T-helper 1 cell treated with Interleukin-12 subunit alpha and Interleukin-12 subunit beta and Interleukin-4 antibody, amounts not matched to agents 30 μg/mL and 1 μg/mL, for 36 hours (primary cell): ENCODE data around the gene ARHGAP8.

Source experiments
- H3K27ac Mint-ChIP-seq: one replicate; pipeline ENCODE4 v1.8.0; 2021; ENCODE audit warnings: mild to moderate bottlenecking, mixed read lengths
- H3K27me3 Mint-ChIP-seq: one replicate; pipeline ENCODE4 v1.8.0; 2021; ENCODE audit warnings: low read depth, mixed read lengths
- H3K36me3 Mint-ChIP-seq: one replicate; pipeline ENCODE4 v1.8.0; 2021; ENCODE audit warnings: low read depth, mixed read lengths
- H3K4me1 Mint-ChIP-seq: one replicate; pipeline ENCODE4 v1.8.0; 2021; ENCODE audit warnings: low read depth, mixed read lengths
- H3K4me3 Mint-ChIP-seq: one replicate; pipeline ENCODE4 v1.8.0; 2021; ENCODE audit warnings: mild to moderate bottlenecking, moderate library complexity, mixed read lengths
- H3K9me3 Mint-ChIP-seq: one replicate; pipeline ENCODE4 v1.8.0; 2021; ENCODE audit warnings: mixed read lengths

The ARHGAP8 gene

GRCh38 chr22:44760476-44760875 is 8.1 kb downstream of the ARHGAP8 start:
- no peak overlapping the region for H3K4me3 Mint-ChIP-seq
- peaks cover 12% of the 10 kb centered on the region for H3K27me3 Mint-ChIP-seq
- no peaks in the 10 kb centered on the region for H3K4me1 Mint-ChIP-seq
- H3K27ac Mint-ChIP-seq, result no peak overlapping the region
- H3K9me3 Mint-ChIP-seq, result no peaks in the 10 kb centered on the region
- no peaks in the 10 kb centered on the region for H3K36me3 Mint-ChIP-seq

DNA sequence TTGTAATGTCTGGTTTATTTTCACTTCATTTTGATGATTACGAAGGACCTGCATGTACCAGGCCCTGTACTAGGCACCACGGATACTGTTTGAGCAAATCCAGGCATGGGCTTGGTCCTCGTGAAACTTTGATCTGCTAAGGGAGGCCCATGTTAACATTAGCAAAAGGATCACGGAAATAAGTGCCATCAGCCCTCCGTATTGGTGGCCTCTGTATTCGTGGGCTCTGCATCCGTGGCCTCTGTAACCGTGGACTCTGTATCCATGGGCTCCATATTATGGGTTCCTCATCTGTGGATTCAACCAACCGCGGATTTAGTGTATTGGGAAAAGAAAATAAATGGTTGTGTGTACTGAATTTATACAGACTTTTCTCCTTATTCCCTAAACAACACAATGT is 8.7 kb downstream of the ARHGAP8 start:
- Mint-ChIP-seq H3K27ac (no peak overlapping the region), H3K4me3 (no peak overlapping the region), H3K4me1 (no peaks in the 10 kb centered on the region), H3K9me3 (no peaks in the 10 kb centered on the region), H3K36me3 (no peaks in the 10 kb centered on the region), H3K27me3 (peaks cover 6% of the 10 kb centered on the region)

GRCh38 chr22:44764373-44764772 is 12.0 kb downstream of the ARHGAP8 start:
- H3K4me1 Mint-ChIP-seq, result no peaks in the 10 kb centered on the region
- no peaks in the 10 kb centered on the region for H3K27me3 Mint-ChIP-seq
- H3K27ac Mint-ChIP-seq, result no peak overlapping the region
- no peak overlapping the region for H3K4me3 Mint-ChIP-seq
- H3K9me3 Mint-ChIP-seq, result no peaks in the 10 kb centered on the region
- H3K36me3 Mint-ChIP-seq, result no peaks in the 10 kb centered on the region

DNA sequence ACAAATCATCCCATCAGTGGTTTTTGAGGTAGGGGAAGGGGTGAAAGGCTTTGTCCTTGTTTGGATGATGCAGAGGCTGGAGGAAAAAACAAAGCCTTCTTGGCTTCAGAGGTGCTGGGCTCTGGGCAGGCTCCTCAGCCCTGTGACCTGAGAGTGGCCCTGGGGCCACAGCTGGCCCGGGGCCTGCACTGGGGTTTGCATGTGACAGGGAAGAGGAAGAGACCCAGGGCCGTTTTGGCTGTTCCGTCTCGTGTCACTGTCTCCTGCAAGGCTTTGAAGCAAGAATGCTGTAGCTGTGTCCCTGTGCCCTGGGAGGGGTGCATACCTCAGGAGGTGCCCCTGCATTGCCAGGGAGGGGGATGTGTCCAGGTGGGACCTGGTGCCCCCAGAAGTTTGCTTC is 12.6 kb downstream of the ARHGAP8 start:
- no peaks in the 10 kb centered on the region for H3K27me3 Mint-ChIP-seq
- H3K4me1 Mint-ChIP-seq, result no peaks in the 10 kb centered on the region
- no peak overlapping the region for H3K27ac Mint-ChIP-seq
- H3K4me3 Mint-ChIP-seq, result no peak overlapping the region
- no peaks in the 10 kb centered on the region for H3K9me3 Mint-ChIP-seq
- H3K36me3 Mint-ChIP-seq, result no peaks in the 10 kb centered on the region

DNA sequence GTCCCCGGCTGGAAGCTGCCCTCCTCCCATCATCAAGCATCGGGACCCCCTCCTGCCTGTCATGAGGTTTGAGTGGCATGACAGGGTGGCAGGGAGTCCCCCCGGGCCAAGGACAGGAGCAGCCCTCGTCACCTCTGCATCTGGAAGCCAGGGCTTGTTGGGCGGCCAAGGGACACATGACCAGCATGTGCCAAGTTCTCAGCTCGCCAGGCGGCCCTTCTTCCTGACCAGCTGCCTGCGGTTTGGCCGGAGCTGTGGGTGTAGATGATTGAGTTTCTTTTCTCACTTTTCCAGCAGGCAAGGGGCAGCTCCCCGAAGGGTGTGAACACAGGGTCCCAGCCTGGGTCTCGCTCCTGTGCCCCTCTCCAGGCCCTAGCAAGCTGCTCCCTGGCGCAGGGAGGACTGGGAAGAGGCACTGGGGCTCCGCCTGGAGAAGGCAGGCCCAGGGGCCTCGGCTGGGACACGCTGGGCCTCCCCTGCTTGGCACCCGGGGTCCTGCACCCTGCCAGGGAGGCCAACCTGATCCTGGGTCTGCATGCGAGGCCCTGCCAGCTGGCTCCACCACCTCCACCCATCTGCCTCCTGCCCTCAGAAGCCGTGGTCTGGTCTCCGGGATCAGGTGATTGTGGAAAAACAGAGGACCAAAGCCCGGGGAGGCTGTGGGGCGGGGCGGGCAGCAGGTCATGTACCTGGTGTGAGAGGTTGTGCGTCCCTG is 13.4 kb downstream of the ARHGAP8 start:
- no peak overlapping the region for H3K4me3 Mint-ChIP-seq
- H3K9me3 Mint-ChIP-seq, result no peaks in the 10 kb centered on the region
- no peaks in the 10 kb centered on the region for H3K4me1 Mint-ChIP-seq

DNA sequence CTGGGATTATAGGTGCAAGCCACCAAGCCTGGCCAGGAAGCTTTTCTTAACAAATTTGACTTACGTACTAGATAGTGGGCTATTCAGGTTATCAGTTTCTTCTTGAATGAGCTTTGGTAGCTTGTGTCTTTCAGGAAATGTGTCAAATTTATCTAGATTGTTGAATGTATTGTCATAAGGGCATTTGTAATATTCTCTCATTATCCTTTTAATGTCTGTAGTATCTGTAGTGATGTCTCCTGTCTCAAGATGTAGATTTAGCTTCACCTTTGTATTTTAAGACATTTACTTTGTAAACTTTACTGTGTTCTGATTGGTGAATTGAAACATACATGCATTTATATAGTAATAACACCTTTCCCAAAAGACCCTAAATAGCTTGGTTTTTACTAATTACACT is 20.7 kb downstream of the ARHGAP8 start:
- Mint-ChIP-seq H3K27me3 (no peaks in the 10 kb centered on the region), H3K4me1 (no peaks in the 10 kb centered on the region), H3K9me3 (peaks cover 14% of the 10 kb centered on the region), H3K4me3 (no peak overlapping the region), H3K36me3 (peaks cover 2% of the 10 kb centered on the region), H3K27ac (no peak overlapping the region)

More for the DNA sequence above, 13.4 kb downstream of the ARHGAP8 start:
- Mint-ChIP-seq H3K36me3 (no peaks in the 10 kb centered on the region), H3K27ac (no peak overlapping the region), H3K27me3 (no peaks in the 10 kb centered on the region)

GRCh38 chr22:44775862-44776261 is 23.5 kb downstream of the ARHGAP8 start:
- Mint-ChIP-seq H3K27me3 (no peaks in the 10 kb centered on the region), H3K4me1 (no peaks in the 10 kb centered on the region), H3K36me3 (peaks cover 2% of the 10 kb centered on the region), H3K9me3 (peaks cover 14% of the 10 kb centered on the region), H3K4me3 (no peak overlapping the region), H3K27ac (no peak overlapping the region)

- Mint-ChIP-seq H3K9me3 (peaks cover 13% of the 10 kb centered on the region), H3K36me3 (peaks cover 2% of the 10 kb centered on the region), H3K27ac (no peak overlapping the region), H3K27me3 (no peaks in the 10 kb centered on the region), H3K4me3 (no peak overlapping the region), H3K4me1 (no peaks in the 10 kb centered on the region)
Observed at GRCh38 chr22:44776605-44777363, 24.4 kb downstream of the ARHGAP8 start.

DNA sequence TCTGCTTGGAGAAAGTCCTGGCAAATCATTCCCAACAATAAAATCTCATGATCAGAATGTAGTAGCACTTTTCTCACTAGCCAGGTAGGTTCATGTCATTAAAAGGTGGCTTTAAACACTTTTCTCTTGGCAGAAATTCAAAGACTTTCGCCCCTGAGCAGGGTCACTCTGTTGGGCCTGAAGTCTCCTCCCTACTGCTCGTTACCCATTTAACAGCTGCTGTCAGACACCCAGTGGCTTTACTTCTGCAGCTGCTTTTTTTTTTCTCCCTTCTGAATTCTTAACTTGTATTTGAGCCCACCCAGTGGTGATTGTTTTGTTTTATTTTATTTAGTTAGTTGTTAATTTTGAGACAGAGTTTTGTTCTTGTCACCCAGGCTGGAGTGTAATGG is 25.0 kb downstream of the ARHGAP8 start:
- Mint-ChIP-seq H3K27me3 (no peaks in the 10 kb centered on the region), H3K36me3 (peaks cover 2% of the 10 kb centered on the region), H3K27ac (no peak overlapping the region), H3K4me3 (no peak overlapping the region), H3K4me1 (no peaks in the 10 kb centered on the region), H3K9me3 (peaks cover 10% of the 10 kb centered on the region)

- H3K4me1 Mint-ChIP-seq, result no peaks in the 10 kb centered on the region
- H3K4me3 Mint-ChIP-seq, result no peak overlapping the region
- no peak overlapping the region for H3K27ac Mint-ChIP-seq
- H3K27me3 Mint-ChIP-seq, result no peaks in the 10 kb centered on the region
- H3K9me3 Mint-ChIP-seq, result no peaks in the 10 kb centered on the region
- H3K36me3 Mint-ChIP-seq, result no peaks in the 10 kb centered on the region
Observed at GRCh38 chr22:44780876-44781449, 28.6 kb downstream of the ARHGAP8 start.

DNA sequence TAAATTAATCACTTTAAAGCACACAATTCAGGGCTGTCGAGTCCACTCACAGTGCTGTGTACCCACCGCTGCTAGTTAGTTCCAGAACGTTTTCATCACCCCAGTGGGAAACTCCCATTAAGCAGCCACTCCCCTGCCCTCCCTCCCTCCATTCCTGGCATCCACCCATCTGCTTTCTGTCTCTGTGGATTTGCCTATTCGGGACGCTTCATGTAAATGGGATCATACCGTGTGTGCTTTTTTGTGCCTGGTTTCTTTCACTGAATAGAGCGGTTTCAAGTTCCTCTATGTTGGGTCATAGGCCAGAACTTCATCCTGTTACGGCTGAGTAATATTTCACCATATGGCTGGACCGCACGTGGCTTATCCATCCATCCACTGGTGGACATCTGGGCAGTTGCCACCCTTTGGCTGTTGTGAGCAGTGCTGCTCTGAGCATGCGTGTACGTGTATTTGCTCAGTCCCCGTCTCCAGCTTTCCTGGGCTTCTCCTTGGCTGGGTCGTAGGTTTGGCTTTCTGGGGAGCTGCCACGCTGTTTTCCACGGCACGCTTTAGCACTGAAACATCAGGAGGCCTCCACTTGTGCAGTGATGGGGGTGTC is 30.1 kb downstream of the ARHGAP8 start:
- Mint-ChIP-seq H3K4me3 (no peak overlapping the region), H3K27me3 (no peaks in the 10 kb centered on the region), H3K27ac (no peak overlapping the region), H3K4me1 (no peaks in the 10 kb centered on the region), H3K9me3 (no peaks in the 10 kb centered on the region), H3K36me3 (no peaks in the 10 kb centered on the region)

GRCh38 chr22:44783091-44783490 is 30.7 kb downstream of the ARHGAP8 start:
- Mint-ChIP-seq H3K36me3 (no peaks in the 10 kb centered on the region), H3K27me3 (no peaks in the 10 kb centered on the region), H3K9me3 (no peaks in the 10 kb centered on the region), H3K27ac (no peak overlapping the region), H3K4me3 (no peak overlapping the region), H3K4me1 (no peaks in the 10 kb centered on the region)

- Mint-ChIP-seq H3K4me1 (no peaks in the 10 kb centered on the region), H3K36me3 (no peaks in the 10 kb centered on the region), H3K27me3 (no peaks in the 10 kb centered on the region), H3K4me3 (no peak overlapping the region), H3K27ac (no peak overlapping the region), H3K9me3 (no peaks in the 10 kb centered on the region)
Observed at GRCh38 chr22:44783581-44783980, 31.2 kb downstream of the ARHGAP8 start.

- no peaks in the 10 kb centered on the region for H3K36me3 Mint-ChIP-seq
- no peaks in the 10 kb centered on the region for H3K9me3 Mint-ChIP-seq
- H3K4me1 Mint-ChIP-seq, result no peaks in the 10 kb centered on the region
- no peak overlapping the region for H3K27ac Mint-ChIP-seq
- H3K27me3 Mint-ChIP-seq, result no peaks in the 10 kb centered on the region
- H3K4me3 Mint-ChIP-seq, result no peak overlapping the region
Observed at GRCh38 chr22:44786136-44786535, 33.8 kb downstream of the ARHGAP8 start.

GRCh38 chr22:44786610-44787009 is 34.2 kb downstream of the ARHGAP8 start:
- no peak overlapping the region for H3K27ac Mint-ChIP-seq
- H3K36me3 Mint-ChIP-seq, result no peaks in the 10 kb centered on the region
- no peaks in the 10 kb centered on the region for H3K4me1 Mint-ChIP-seq
- no peaks in the 10 kb centered on the region for H3K27me3 Mint-ChIP-seq
- no peaks in the 10 kb centered on the region for H3K9me3 Mint-ChIP-seq
- no peak overlapping the region for H3K4me3 Mint-ChIP-seq
